ENCODE results near the gene ELAVL4.

ELAVL4 gene

DNA sequence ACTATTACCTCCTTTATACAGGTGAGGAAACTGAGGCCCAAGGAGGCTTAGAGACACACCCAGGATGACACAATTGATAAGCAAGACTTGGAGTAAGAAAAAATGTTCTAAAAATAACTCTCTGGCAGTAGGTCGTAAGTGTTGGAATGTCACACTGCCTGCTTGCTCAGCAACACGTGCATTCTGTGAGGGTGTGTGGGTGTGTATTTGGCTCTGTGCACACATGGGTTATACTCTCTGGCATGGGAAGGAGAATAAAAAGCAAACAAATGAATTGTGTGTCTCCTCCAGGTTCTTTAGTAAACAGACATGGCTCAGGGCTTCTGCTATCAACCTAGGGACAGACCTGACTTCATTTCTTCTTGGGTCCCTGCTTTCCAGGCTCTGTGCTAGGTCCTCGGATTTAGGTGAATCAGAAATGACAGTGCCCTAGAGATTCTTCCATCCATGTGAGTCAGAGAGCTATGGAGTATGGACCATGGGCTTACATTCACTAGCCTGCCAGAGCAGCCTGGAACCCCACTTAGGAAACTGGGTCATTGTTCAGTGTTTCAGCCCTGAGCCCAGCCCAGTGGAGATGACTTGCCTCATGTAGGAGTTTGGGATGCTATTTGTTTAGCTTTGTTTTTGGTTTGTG is 72.4 kb downstream of the ELAVL4 start:
- DNase-seq: no peak

DNA sequence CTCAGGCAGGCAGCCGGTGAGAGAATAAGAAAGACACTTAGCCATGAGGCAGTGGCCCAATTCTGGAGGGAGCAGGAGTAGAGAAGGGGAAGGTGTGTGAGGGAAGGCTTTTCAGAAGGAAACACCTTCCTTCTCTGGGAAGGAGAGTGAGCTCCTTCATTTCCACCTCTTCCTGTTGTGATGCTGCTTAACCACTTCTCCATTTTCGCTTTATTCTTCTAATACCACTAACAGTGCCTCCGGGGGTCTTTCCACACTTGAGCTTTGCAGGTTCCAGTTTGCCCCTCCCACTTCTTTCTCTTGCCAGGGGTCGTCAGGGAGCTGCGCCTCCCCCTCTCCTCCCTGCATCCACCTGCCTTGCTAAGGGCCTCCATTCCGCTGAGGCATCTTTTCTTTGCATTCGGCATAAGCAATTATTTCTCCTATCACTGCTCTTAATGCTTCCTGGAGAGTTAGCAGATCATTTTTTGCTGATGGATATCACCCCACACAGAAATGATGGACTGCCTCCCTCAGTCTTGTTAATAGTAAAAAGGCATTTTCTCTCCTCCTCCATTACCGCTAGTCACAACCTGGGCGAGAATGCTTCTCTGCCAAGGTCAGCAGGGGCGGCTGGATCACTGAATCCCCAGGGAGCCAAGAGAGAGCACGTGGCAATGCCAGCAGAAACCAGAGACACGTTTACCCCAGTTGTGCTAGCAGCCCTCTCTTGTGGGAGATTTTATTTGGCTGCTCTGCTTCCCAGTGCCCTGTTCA is 74.8 kb downstream of the ELAVL4 start:
- no peak for DNase-seq

DNA sequence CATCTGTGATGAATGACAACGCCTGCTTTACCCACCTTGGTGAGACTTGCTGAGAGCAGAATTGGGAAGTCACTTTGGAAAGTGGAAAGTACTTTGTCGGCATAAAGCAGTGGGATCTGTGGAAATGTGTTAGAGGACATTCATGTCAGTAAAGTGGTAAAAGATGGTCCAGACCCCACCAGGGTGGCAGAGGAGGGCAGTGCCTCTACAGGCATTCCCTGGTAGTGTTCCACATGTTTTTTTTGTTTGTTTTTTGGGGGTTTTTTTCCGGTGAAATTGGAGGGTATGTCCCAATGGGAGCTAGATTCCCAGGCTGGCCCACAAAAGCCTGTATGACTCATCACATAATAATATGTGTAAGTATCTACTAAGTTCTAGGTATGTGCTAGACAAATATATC is 80.6 kb downstream of the ELAVL4 start:
- no peak for DNase-seq

DNA sequence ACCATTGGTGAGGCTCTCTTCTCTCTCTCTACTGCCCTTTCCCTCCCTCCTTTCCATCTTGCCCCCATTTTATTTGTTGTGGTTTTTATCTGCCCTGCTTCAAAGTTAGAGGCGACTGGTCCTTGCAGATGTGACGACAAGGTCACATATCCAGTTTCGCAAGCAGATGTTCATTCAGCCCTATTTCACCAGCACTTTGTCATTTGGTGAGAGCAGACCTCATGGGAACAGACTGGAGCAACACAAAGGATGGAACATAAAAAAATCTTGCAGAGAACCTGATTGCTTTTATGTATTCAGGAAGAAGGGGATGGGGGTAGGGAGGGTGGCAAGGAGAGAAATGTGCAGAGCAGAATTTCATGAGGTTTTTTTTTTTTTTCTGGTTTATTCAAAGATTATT is 84.3 kb downstream of the ELAVL4 start:
- DNase-seq: no peak

DNA sequence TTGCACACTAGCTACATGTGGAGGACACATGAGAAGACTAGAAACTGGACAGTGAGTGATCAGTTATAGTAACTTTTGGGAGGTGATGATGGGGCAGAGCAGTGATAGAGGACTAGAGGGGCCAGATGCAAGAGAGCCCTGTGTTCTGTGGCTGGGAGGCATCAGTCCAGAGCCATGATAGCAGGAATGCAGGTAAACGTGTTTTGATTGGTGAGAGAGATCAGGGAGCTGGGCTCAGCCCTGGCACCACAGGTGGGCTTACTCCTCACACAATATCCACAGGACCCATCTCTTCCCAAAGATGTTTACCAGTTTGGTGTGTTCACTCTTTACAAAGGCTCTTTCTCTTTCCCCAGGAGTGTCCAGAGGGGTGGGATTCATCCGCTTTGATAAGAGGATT is 86.5 kb downstream of the ELAVL4 start:
- DNase-seq: no peak

DNA sequence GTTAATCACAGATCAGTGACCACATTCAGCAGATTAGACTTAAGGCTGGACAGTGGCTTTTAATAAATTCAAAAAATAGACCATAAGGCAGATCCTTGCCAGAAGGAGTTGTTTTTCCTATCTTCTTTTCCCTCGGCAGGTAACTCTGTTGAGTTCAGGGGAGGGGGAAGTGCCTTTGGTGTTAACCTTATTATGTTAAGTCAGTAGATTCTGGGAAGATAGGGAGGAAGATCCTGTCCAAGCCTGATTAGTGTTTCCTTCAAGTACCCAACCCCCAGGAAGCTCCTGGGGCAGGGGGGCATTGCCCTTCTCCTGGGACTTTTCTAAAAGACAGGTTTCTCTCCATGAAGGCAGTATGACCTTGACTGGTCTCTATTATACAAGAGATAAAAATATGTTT is 87.4 kb downstream of the ELAVL4 start:
- DNase-seq: no peak

DNA sequence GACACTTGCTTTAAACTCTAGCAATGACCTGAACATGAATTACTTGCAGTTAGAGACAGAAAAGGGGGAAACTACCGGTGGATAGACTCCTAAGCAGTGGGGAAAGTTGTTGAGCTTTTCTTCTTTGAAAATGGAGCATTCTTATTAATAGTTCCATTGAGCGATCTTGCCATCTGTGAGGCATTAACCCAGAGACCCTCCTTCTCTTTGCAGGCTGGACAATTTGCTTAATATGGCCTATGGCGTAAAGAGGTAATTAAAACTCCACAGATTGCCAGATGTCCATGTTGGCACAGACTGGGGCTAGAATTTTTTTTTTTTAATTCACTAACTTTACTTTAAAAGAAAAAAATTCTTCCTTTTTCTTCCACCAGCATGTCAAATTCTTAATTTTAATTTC is 88.5 kb downstream of the ELAVL4 start:
- DNase-seq: no peak

DNA sequence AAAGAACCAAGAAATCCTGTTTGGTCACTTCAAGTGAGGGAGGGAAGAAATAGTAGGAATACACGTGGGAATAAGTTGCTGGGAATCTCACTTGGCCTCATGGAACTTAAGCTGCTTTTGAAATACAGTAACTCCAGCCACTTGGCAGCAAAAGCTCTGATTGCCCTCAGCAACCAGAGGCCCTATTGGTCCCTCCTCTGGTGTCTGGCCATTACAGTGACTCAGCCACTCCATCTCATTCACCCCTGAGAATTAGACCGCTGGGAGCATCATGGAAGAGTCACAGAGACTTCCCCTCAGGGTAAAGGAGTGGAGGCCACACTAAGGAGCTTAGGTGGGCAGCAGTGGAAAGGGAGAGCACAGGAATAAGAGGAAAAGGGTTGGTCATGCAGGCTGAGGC is 99.6 kb downstream of the ELAVL4 start:
- DNase-seq: peak; percentile 20

DNA sequence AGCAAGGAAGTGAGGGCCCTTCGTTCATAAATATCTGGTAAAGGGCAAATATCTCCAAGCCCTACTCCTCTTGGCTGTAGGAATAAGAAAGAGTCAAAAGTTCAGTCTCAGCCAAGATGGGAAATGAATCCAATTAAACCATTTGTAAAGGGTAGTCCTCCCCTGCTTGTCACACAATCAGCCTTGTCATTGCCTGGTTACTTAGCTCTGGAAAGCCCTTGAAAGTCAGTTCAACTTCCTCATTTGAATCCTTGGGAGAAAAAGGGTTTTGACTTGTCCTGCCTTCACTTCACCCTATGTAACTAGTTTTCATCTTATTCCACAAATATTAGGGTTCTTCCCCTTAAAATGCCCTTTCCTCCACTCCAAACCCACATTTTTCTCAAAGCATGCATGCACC is 100.0 kb downstream of the ELAVL4 start:
- peak; percentile 54 for DNase-seq

DNA sequence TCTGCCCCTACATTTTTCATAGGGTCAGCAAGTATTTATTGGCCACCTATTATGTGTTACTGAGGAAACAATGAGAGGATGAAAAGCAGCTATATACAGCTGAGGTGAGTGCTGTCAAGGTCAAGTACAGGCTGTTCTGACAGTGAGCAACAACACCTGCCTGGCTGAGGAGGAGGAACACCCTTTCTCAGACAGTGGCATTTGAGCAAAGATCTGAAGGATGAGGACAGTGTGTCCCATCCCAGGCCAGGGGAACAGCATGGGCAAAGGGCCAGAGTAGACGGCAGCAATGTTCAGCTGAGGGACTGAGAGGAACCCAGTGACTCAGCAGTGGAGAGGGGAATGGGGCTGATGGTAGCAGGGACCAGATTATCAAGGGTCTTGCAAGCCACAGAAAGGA is 101.0 kb downstream of the ELAVL4 start:
- DNase-seq: no peak

DNA sequence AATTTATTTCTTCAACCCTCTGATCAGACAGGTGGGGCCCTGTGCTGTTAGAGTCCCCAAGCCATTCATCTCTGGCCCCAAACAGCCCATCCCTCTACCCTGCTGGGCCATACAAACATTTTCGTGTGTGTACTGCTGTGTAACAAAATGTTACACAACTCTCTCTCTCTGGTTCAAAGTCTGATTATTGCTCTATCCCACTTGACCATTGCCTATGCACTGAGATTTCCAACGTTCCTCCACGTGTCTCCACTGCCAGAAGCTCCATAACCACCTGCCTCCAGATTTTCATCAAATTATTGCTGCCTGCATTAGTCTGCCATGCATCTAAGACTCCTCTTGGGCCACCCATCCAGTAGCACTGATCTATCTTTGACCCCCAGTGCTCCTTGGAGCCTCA is 104.8 kb downstream of the ELAVL4 start:
- DNase-seq: no peak

DNA sequence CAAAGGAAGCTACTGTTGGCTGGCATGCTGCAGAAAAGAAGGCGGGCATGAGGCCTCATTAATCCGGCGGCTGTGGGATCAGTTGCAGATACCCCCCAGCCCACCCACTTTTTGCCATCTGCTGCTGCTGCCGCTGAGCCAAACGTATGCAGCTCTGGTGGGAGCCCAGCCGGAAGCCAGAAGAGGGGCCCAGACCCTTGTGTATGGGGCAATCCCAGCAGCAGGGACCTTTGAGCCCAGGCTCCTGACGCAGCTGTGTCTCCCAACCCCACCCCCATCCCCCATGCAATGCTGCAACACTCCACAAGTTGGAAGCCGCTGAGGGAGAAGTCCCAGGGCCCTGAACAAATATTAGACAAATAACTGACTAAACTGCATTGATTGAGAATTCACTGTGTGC is 106.0 kb downstream of the ELAVL4 start:
- no peak for DNase-seq

DNA sequence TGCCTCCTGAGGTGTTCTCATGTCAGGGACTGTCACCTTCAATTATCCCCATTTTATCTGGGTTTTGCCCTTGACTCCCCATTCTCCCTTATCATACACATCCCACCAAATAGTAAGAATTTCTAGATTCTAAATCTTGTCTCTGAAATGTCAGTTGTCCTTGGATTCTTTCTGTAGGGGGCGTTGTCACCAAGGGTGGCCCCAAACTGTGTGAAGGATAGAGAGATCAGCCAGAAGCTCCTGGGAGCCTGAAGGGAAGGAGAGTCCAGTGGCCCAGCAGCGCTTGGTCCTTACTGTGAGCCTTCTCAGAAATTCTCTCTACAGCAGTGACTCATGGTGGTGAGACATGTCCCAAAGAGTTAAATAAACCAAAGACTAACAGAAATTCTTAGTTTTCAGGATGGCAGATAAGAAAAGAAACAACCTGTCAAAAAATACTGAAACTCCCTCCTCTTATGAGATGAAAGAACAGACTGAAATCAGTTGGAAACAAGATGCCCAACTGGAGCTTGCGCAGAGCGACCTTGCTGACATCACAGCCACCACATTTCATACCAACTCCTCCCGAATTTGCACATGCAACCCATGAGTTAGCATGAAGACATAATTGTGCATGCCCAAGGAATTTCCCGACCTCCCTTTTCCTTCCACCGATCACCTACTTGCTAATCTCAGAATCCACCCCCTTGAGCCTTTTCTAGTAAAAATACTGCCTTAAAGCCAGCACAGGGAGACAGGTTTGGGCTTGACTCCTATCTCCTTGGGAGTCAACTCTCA is 109.8 kb downstream of the ELAVL4 start:
- no peak for DNase-seq

DNA sequence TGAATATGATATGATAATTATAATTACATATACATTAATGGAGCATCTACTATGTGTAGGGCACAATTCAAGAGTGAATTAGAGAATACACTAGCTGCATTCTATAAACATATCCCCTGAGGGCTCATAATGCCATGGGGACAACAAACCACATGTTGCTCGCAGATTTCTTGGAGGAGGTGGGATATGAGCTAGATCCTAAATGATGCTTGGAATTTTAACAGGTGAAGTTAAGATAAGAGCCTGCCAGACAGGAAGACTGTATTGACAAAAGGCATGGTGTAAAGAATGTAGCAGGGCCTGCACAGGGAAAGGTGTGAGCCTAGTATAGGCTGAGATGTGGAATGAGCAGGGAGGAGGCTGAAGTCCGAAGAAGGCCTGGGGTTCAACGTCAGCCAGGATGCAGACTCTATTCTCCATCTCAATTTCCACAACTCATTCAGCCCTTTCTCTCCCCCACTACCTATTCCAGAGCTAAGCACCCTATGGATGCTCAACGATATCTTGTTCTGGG is 120.2 kb downstream of the ELAVL4 start:
- DNase-seq: no peak

DNA sequence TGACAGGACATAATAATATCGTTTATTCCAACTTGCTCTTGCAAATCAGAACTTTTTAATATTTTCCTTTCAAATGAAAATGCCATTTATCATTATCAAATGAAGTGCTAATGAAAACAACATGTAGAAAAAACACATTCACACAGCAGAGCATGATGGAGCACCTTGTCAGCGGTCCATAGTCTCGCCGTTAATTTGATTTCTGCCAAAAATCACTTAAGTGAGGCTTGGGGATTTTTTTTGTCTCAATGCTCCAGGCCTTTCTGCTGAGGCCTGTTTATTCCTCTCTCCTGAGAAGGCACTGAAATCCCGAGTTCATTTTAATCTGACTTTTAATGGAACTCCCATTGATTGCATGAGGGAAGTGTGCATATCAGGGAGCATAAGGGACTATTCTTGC is 122.5 kb downstream of the ELAVL4 start:
- no peak for DNase-seq

DNA sequence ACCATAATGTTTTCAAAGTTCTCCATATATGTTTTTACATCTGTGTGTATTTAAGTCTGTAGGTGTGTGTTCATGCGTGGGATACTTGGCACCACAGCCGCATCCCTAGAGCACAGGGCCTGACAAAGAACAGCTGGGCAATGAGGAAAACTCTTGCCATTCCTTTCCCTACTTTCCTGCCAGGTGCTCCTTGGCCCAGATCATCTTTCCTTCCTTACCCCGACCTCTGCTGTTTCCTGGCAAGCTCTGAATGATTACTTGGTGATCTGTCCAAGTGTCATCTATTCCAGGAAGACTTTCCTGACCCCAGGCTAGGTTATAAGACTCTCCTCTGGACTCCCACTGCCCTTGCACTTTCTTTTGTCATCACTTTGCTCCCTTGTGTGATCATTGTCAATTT is 123.6 kb downstream of the ELAVL4 start:
- DNase-seq: no peak

DNA sequence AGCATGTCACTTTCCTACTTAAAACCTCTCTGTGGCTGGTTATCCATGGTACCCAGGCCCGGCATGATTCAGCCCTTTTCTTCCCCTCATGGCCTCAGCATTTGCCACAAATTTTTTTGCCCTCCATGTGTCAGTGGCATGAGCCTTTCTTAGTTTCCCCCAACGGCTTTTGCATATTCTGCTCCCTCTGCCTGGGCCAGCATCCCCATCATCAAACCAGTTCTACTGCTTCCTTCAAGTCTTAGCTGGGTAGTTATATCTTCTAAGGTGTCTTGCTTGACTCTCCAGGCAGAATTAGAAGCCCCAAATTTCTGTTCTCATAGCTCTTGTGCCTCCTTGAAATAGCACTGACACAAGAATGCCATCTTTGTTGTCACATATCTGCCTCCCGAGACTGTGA is 127.9 kb downstream of the ELAVL4 start:
- peak; percentile 21 for DNase-seq

DNA sequence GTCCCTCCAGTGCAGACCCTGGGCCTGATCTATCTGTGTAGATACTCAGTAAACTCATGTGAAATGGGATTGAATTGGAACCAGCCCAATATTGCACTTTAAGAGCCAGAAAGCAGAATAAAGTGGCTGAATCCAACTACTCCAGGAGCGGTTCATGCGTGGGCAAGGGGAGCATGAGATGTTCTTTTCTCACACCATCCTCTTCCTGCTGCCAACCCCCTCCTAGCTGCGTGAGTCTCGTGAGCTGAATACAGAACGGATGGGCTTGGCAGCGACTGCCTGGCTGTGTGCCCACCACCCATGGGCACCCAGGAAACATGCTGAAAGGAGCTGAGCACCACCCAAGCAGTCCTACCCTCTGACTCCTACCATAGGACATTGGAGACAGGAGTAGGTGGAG is 128.3 kb downstream of the ELAVL4 start:
- DNase-seq: no peak

DNA sequence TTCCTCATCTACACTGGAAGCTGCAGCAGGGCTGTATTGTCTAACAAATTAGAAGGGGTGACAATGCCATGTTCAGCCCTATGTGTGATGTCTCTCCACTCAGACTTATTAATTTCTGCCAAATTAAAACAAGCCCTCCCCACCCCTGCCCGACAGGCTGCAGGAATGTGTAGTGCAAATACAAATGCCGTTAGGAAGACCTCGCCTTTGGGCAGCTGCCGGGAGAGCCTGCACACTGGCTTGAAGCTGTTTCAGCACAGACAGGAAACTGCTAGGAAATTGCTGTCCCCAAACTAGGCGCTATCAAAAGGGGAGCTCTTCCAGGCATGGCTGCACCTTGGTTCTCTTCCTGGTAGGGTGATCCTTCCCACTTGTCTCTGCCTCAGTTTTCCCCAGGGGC is 135.2 kb downstream of the ELAVL4 start:
- no peak for DNase-seq

DNA sequence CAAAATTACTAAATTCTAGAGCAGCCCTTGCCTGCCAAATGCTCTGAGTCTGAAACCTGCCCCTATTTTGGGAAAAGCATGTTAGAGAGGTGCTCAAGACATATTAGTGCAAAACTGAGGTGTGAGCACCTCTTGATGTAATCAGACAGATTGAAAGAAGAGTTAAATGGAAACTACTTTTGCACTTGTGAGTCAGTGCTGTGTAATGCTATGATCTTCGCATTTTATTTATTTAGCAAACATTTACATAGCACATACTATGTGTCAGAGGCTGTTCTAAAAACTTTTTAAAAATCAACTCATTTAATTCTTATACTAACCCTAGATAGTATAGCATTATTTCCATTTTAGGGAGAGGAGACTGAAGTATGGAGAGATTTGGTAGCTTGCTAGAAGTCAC is 138.1 kb downstream of the ELAVL4 start:
- DNase-seq: no peak

DNA sequence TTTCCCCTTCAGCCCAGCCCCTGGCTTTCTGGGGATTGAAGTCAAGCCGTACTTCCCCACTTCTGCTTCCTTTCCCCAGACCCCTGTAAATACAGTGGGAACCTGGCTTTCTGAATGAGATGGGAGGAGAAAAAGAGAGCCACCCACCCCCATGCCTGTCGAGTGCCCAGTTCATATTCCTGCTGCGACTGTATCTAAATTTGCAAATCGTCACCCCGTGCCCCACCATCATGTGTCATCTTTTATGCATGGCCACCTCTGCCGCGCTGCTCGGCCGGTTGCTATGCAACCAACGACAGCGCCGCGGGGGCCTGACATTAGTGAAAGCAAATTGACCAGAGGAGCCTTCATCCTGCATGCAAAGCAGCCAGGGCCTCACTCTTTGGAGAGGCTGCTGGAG is 143.0 kb downstream of the ELAVL4 start:
- peak; percentile 45 for DNase-seq

DNA sequence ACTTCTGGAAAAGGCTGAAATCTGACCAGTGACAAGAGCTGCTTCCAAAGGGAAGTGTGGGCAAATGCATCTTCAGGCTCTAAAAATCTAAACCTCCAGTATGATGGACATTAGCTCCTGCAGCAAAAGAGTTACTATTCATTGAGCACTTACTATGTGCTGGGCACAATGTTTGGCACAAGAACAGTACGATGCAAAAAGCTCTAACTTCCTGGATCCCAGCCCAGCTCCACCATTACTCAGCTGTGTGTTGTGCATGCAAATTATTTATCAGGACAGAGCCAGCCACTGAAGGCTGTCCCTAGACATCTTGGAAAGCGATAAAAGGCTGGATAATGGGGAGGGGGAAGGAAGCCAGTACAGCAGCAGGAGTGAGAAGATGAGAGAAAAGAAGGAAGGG is 143.5 kb downstream of the ELAVL4 start:
- DNase-seq: no peak

Data from OCI-M1 (cell line).